CD4-positive, alpha-beta memory T cell (primary cell): ENCODE data around the gene VENTX. TPM values are rescaled to one million over a fixed set of nuclear protein-coding genes. Genes with fewer than 3 reads are reported as not detected.

Experiments used
- CTCF ChIA-PET: fragments of 350-600 bp; sonication (Branson Sonifier 250); formaldehyde crosslinking; loops from one replicate; lab custom pipeline; 2021; ENCODE audit warnings: inconsistent platforms; ENCODE audit not compliant: partially characterized antibody; lab: Charles Lee
- POLR2A ChIA-PET: fragments of 350-600 bp; sonication (Branson Sonifier 250); formaldehyde crosslinking; loops from one replicate; lab custom pipeline; 2021; ENCODE audit not compliant: partially characterized antibody; lab: Charles Lee
- DNase-seq, 5 donors: peaks; one replicate each; pipeline versions ENCODE4 v3.0.0 to v3.0.0-alpha.2; 2020 to 2022; ENCODE audit warnings: mixed read lengths in 1 of 5
- H3K27ac ChIP-seq: one replicate; pipeline ENCODE4 v1.7.0; 2013; ENCODE audit warnings: low read depth, low read length
- H3K27me3 ChIP-seq: 2 replicates; pipeline ENCODE4 v1.7.0; 2013; ENCODE audit warnings: mild to moderate bottlenecking, low read length, moderate library complexity; ENCODE audit not compliant: insufficient read depth
- H3K36me3 ChIP-seq: 2 replicates; pipeline ENCODE4 v1.7.0; 2013; ENCODE audit warnings: mild to moderate bottlenecking, low read length, moderate library complexity; ENCODE audit not compliant: insufficient read depth
- H3K4me1 ChIP-seq: 2 replicates; pipeline ENCODE4 v1.7.0; 2013; ENCODE audit warnings: mild to moderate bottlenecking, low read length, moderate library complexity; ENCODE audit not compliant: insufficient read depth
- H3K4me3 ChIP-seq, 2 donors: one replicate each; pipeline ENCODE4 v1.7.0; 2013; ENCODE audit warnings: low read length in 2 of 2, mild to moderate bottlenecking in 1 of 2
- H3K9me3 ChIP-seq, 2 donors: one replicate each; pipeline ENCODE4 v1.7.0; 2013; ENCODE audit warnings: low read length in 2 of 2, control low read depth in 1 of 2; ENCODE audit not compliant: control insufficient read depth in 1 of 2
- H3K27ac Mint-ChIP-seq, 7 donors: one replicate each; pipeline ENCODE4 v1.8.0; 2020 to 2021; ENCODE audit warnings: mixed read lengths in 7 of 7, mild to moderate bottlenecking in 6 of 7, inconsistent platforms in 3 of 7, moderate library complexity in 3 of 7
- H3K27me3 Mint-ChIP-seq, 2 donors: one replicate each; pipeline ENCODE4 v1.8.0; 2020 to 2021; ENCODE audit warnings: mixed read lengths in 2 of 2
- H3K36me3 Mint-ChIP-seq, 2 donors: one replicate each; pipeline ENCODE4 v1.8.0; 2020 to 2021; ENCODE audit warnings: mixed read lengths in 2 of 2, inconsistent platforms in 1 of 2, mild to moderate bottlenecking in 1 of 2
- H3K4me1 Mint-ChIP-seq, 4 donors: one replicate each; pipeline ENCODE4 v1.8.0; 2020 to 2021; ENCODE audit warnings: mixed read lengths in 4 of 4, mild to moderate bottlenecking in 1 of 4
- H3K4me3 Mint-ChIP-seq, 8 donors: one replicate each; pipeline ENCODE4 v1.8.0; 2020 to 2021; ENCODE audit warnings: mixed read lengths in 8 of 8, mild to moderate bottlenecking in 7 of 8, moderate library complexity in 6 of 8, inconsistent platforms in 3 of 8
- H3K9me3 Mint-ChIP-seq, 8 donors: one replicate each; pipeline ENCODE4 v1.8.0; 2020 to 2021; ENCODE audit warnings: mixed read lengths in 8 of 8, mild to moderate bottlenecking in 5 of 8, inconsistent platforms in 3 of 8, moderate library complexity in 1 of 8
- intact Hi-C: fragments of 100-400 bp; cut with micrococcal nuclease; formaldehyde crosslinking; loops from one replicate; pipeline ENCODE4 v1.15.1; 2023
- polyA plus RNA-seq, 2 donors: library from polyadenylated mRNA; unstranded; fragments of 300-500 nt; fragmentation: Illumina TruSeq; gene quantifications; one replicate each; pipeline ENCODE4 v1.2.3, GENCODE V29; 2021
- total RNA-seq, 2 experiments: library from RNA; stranded (reverse); gene quantifications; one replicate each; pipeline ENCODE4 v1.2.3, GENCODE V29; 2021

The VENTX gene
- total and polyA plus RNA-seq, 4 experiments from 2014 or later = not detected

DNA sequence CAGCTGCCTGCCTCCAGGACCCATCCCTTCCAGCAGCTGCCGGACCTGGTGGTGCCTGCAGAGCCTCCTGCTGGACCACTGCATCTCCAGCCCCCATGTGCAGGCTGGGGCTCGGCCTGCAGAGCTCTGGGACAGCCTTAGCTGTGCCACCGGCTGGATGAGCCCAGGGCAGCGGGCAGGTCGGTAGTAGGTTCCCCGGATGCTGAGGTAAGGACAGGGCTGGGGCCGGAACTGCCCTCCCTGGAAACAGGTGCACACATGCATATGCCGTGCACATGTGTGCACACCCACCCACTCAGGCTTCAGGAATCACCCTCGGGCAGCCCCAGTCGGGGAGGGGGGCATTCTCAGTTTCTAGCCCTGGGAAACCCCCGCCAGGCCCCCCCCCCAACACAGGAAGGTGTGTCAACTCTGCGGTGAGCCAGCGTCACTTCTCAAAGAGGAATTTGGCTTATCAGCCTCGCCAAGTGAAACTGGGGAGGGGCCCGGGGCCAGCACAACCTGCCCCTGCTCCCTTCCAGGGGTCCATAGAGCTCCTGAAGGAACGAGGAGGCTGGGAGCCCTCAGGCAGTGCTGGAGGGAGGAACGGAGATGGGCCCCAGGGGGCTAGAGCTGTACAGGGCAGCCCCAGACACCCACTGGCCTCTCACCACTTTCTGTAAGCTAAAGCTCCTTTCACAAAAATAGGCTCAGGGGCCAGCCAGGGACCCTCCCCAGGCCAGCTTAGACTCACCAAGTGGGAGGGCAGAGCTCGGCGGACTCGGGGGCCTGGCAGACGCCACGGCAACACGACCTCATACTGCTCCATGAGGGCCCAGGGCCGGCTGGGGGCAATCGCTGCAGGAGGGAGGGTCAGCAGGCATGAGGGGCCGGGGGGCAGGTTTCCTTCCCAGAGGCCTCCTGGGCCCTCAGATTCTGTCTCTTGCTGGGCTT, 37.4 kb downstream of the VENTX start:
- intact Hi-C loops = loop anchor here (1.0 to 2.0 kb wide), 4 partner anchors 11 to 131 kb away; partner anchors contain the start of genes TUBGCP2 and ZNF511
- Histone ChIP-seq H3K4me3 (peak overlapping the region; percentile 91 to 92), H3K4me1 (peaks cover 50% of the 10 kb centered on the region), H3K9me3 (no peaks in the 10 kb centered on the region), H3K27ac (peak overlapping the region; percentile 99), H3K36me3 (peaks cover 29% of the 10 kb centered on the region), H3K27me3 (no peaks in the 10 kb centered on the region)
- Mint-ChIP-seq H3K4me1 (peaks cover 15 to 51% (median 34%) of the 10 kb centered on the region in 4 donors), H3K36me3 (peaks cover 0 to 36% of the 10 kb centered on the region in 2 donors), H3K27me3 (no peaks in the 10 kb centered on the region), H3K9me3 (no peaks in the 10 kb centered on the region), H3K27ac (peak overlapping the region; percentile 94 to 98 (median 97)), H3K4me3 (peak overlapping the region; percentile 90 to 94 (median 92))
- CTCF ChIA-PET = interaction anchor here (1.1 to 3.4 kb wide), 6 partner anchors 11 to 132 kb away, joined by 3 to 19 read pairs (median 6); no protein-coding TSS in a partner anchor
- DNase-seq = peak; percentile 80 to 96 (median 81)
- POLR2A ChIA-PET = interaction anchor here (0.7 to 11.6 kb wide), 6 partner anchors 13 to 115 kb away, joined by 3 to 236 read pairs (median 5); partner anchors contain the start of gene CALY

GRCh38 chr10:133275684-133276092, 38.0 kb downstream of the VENTX start:
- CTCF ChIA-PET = interaction anchor here (1.0 to 3.4 kb wide), 6 partner anchors 11 to 54 kb away, joined by 4 to 19 read pairs (median 6); no protein-coding TSS in a partner anchor
- peaks cover 22% of the 10 kb centered on the region for H3K36me3 ChIP-seq
- H3K4me3 ChIP-seq = peak overlapping the region; percentile 91 to 92
- peak in 4 of 5 donors; percentile 34 to 70 (median 43) for DNase-seq
- Mint-ChIP-seq H3K4me3 (peak overlapping the region; percentile 90 to 94 (median 92)), H3K36me3 (peaks cover 0 to 33% of the 10 kb centered on the region in 2 donors), H3K27me3 (no peaks in the 10 kb centered on the region), H3K9me3 (no peaks in the 10 kb centered on the region), H3K4me1 (peaks cover 15 to 53% (median 35%) of the 10 kb centered on the region in 4 donors), H3K27ac (peak overlapping the region; percentile 94 to 98 (median 97))
- no peaks in the 10 kb centered on the region for H3K9me3 ChIP-seq
- POLR2A ChIA-PET = interaction anchor here (0.7 to 11.6 kb wide), 6 partner anchors 14 to 114 kb away, joined by 3 to 236 read pairs (median 5); partner anchors contain the start of gene CALY
- intact Hi-C loops = loop anchor here (1.0 to 2.0 kb wide), 4 partner anchors 11 to 131 kb away; partner anchors contain the start of genes TUBGCP2 and ZNF511
- H3K27ac ChIP-seq = peak overlapping the region; percentile 99
- H3K4me1 ChIP-seq = peaks cover 50% of the 10 kb centered on the region
- no peaks in the 10 kb centered on the region for H3K27me3 ChIP-seq

- Histone ChIP-seq H3K9me3 (no peaks in the 10 kb centered on the region), H3K27ac (peak overlapping the region; percentile 99), H3K4me1 (peaks cover 50% of the 10 kb centered on the region), H3K4me3 (peak overlapping the region; percentile 91 to 92), H3K27me3 (no peaks in the 10 kb centered on the region), H3K36me3 (peaks cover 19% of the 10 kb centered on the region)
- Mint-ChIP-seq H3K4me1 (peaks cover 15 to 53% (median 35%) of the 10 kb centered on the region in 4 donors), H3K9me3 (no peaks in the 10 kb centered on the region), H3K36me3 (peaks cover 0 to 31% of the 10 kb centered on the region in 2 donors), H3K27me3 (no peaks in the 10 kb centered on the region), H3K27ac (peak overlapping the region; percentile 94 to 98 (median 97)), H3K4me3 (peak overlapping the region; percentile 90 to 94 (median 92))
- no peak for DNase-seq
- intact Hi-C loops = no loop called here
- ChIA-PET POLR2A (interaction anchor here (1.0 to 11.6 kb wide), 5 partner anchors 15 to 114 kb away, joined by 3 to 236 read pairs (median 6); partner anchors contain the start of gene CALY), CTCF (interaction anchor here (1.0 to 3.4 kb wide), 5 partner anchors 12 to 54 kb away, joined by 4 to 19 read pairs (median 5); no protein-coding TSS in a partner anchor)
Observed at GRCh38 chr10:133276100-133276434, 38.4 kb downstream of the VENTX start.

DNA sequence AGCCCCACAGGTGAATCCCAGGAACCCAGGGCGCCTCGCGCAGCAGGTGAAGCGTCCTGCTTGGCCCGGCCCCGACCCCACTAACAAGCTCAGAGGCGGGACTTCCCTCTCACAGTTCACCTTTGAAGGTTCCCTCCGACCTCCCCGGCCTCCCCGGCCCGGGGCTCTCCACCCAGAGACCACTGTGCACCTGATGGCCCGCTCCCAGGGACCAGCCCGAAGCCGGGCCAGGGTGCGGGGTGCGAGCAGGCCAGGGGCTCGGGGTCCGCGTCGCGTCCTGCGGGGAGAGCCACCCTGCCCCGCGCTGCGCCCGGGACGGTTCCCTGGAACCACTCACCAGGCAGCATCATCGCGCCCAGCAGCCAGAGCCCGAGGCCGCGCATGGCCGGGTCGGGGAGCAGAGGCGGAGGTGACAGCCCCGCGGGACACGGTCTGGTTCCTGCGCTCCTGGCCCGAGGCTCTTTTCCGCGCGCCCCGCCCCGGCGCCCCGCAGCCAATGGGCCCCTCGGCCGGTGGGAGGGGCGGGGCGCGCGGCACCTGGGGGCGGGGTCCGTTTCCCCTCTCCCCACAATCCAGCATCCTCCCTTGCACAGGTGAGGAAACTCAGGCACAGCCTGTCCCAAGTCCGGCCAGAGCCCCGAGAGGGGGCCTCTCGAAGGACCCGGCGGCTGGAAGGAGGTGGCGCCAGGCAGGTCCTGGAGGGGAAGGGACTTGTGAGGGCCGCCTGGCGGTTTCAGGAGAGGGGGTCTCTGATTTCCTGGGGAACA, 39.0 kb downstream of the VENTX start, which contains the start of gene ADAM8:
Gene ADAM8, minus strand, starts transcription at position 434 of the 767 bp plus-strand sequence. Its CDS starts 51 bp downstream, at position 383.
- Histone ChIP-seq H3K36me3 (peaks cover 20% of the 10 kb centered on the region), H3K9me3 (no peaks in the 10 kb centered on the region), H3K27me3 (no peaks in the 10 kb centered on the region), H3K4me1 (peaks cover 50% of the 10 kb centered on the region), H3K4me3 (peak within 1 kb of the TSS; percentile 91 to 92), H3K27ac (peak within 1 kb of the TSS; percentile 99)
- H3K27me3 Mint-ChIP-seq = no peaks in the 10 kb centered on the region
- peaks cover 0 to 33% of the 10 kb centered on the region in 2 donors for H3K36me3 Mint-ChIP-seq
- H3K4me1 Mint-ChIP-seq = peaks cover 15 to 53% (median 35%) of the 10 kb centered on the region in 4 donors
- DNase-seq = peak; percentile 59 to 67 (median 63)
- ChIA-PET CTCF (interaction anchor here (1.0 to 3.4 kb wide), 5 partner anchors 12 to 53 kb away, joined by 4 to 19 read pairs (median 5); no protein-coding TSS in a partner anchor), POLR2A (interaction anchor here (1.2 to 11.6 kb wide), 5 partner anchors 15 to 113 kb away, joined by 3 to 236 read pairs (median 10); partner anchors contain the start of genes ECHS1, TUBGCP2 and ZNF511)
- peak within 1 kb of the TSS; percentile 90 to 96 (median 92) for H3K4me3 Mint-ChIP-seq
- H3K27ac Mint-ChIP-seq = peak within 1 kb of the TSS; percentile 95 to 99 (median 98)
- intact Hi-C loops = no loop called here
- H3K9me3 Mint-ChIP-seq = no peaks in the 10 kb centered on the region

DNA sequence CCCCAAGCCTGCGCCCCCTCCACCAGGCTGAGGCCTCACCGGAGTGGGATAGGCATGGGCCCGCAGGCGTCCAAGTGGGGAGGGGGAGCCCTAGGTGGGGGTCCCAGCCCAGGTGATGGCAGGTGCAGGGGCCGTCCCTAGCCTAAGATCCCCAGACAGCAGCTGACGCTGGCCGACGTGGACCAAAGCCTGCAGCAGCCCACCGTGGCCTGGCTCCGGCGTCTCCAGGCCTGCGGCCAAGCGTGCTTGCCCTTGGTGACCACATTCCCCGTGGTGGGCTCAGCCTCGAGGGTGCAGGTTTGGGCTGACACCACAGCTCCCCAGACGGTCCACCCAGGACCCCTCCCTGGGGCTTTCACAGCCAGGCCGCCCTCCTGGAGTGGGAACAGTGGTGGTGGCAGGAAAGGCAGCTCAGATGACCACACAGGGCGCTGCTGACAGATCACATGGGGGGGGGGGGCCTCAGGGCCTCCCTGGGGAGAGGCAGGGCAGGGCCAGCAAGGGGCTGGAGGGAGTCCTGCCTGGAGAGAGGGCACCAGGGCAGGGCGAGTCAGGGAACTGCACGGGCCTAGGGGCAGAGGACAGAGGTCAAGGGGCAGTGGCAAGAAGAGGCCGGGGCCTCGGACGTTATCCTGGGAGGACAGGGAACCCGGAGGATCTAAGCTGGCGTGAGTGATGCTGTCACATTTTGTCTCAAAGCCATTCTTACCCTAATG, 39.8 kb downstream of the VENTX start:
- peaks cover 27% of the 10 kb centered on the region for H3K36me3 ChIP-seq
- peaks cover 7 to 34% of the 10 kb centered on the region in 2 donors for H3K36me3 Mint-ChIP-seq
- H3K4me3 Mint-ChIP-seq = peak overlapping the region; percentile 75 to 96 (median 89)
- DNase-seq = peak in 1 of 5 donors; percentile 39
- H3K27me3 ChIP-seq = no peaks in the 10 kb centered on the region
- CTCF ChIA-PET = interaction anchor here (0.9 to 3.4 kb wide), 7 partner anchors 13 to 134 kb away, joined by 5 to 19 read pairs (median 8); no protein-coding TSS in a partner anchor
- H3K9me3 ChIP-seq = no peaks in the 10 kb centered on the region
- no peaks in the 10 kb centered on the region for H3K27me3 Mint-ChIP-seq
- POLR2A ChIA-PET = interaction anchor here (2.2 to 11.6 kb wide), 3 partner anchors 16 to 96 kb away, joined by 5 to 236 read pairs (median 18); partner anchors contain the start of genes ECHS1, TUBGCP2 and ZNF511
- H3K9me3 Mint-ChIP-seq = no peaks in the 10 kb centered on the region
- peaks cover 15 to 48% (median 35%) of the 10 kb centered on the region in 4 donors for H3K4me1 Mint-ChIP-seq
- intact Hi-C loops = no loop called here
- peak overlapping the region; percentile 99 for H3K27ac ChIP-seq
- no peak overlapping the region for H3K4me3 ChIP-seq
- H3K4me1 ChIP-seq = peaks cover 50% of the 10 kb centered on the region
- H3K27ac Mint-ChIP-seq = peak overlapping the region; percentile 95 to 99 (median 98)
